Hepatocyte (in vitro differentiated cells): ENCODE results near the gene PNPLA2.

Experiments
- EZH2phosphoT487 ChIP-seq: fragments of 200-600 bp; sonication (generic); IDR thresholded peaks from one replicate; pipeline ENCODE4 v1.6.1; 2018; ENCODE audit warnings: antibody characterized with exemption, mild to moderate bottlenecking, low read depth, moderate library complexity; ENCODE audit not compliant: unreplicated experiment, severe bottlenecking
- TF ChIP-seq, protein P1 (sequence below): fragments of 200-600 bp; sonication (generic); IDR thresholded peaks from 2 replicates; pipeline ENCODE4 v1.5.1; 2016; ENCODE audit warnings: antibody characterized with exemption, mild to moderate bottlenecking; ENCODE audit not compliant: poor library complexity

DNA sequence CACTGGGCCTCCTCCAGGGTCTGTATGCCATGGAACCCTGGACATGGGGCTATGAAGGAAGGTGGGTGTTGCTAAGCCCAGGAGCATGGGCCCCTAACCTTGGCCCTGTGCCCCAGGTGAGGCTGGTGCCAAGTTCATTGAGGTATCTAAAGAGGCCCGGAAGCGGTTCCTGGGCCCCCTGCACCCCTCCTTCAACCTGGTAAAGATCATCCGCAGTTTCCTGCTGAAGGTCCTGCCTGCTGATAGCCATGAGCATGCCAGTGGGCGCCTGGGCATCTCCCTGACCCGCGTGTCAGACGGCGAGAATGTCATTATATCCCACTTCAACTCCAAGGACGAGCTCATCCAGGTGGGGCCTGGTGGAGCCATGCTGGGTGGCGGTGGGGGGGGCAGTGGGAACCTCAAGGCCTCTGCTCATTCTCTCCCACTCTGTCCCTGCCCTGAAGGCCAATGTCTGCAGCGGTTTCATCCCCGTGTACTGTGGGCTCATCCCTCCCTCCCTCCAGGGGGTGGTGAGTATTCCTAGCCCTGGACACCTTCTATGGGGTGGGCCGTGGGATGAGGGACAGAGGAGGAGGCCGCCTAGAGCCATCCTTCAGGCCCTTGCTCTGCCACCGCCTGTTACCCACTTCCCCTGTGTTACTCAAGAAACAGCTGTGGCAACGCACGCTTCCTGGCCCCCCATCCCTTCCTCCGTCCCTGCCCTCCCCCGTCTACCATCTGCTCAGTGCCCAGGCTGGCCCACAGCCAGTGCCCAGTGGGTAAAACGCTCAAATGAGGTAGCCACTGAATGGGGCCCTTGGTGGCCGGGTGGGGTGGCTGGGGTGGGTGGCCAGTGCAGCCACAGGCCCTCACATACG, 3.0 kb downstream of the PNPLA2 start:
- TF ChIP-seq, protein P1, sequence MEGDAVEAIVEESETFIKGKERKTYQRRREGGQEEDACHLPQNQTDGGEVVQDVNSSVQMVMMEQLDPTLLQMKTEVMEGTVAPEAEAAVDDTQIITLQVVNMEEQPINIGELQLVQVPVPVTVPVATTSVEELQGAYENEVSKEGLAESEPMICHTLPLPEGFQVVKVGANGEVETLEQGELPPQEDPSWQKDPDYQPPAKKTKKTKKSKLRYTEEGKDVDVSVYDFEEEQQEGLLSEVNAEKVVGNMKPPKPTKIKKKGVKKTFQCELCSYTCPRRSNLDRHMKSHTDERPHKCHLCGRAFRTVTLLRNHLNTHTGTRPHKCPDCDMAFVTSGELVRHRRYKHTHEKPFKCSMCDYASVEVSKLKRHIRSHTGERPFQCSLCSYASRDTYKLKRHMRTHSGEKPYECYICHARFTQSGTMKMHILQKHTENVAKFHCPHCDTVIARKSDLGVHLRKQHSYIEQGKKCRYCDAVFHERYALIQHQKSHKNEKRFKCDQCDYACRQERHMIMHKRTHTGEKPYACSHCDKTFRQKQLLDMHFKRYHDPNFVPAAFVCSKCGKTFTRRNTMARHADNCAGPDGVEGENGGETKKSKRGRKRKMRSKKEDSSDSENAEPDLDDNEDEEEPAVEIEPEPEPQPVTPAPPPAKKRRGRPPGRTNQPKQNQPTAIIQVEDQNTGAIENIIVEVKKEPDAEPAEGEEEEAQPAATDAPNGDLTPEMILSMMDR, result no peak
- no peak for TF ChIP-seq EZH2phosphoT487
